NCI-H748 (cell line): ENCODE data around the gene NTHL1.

ENCODE experiments used
- DNase-seq: peaks from one replicate; lab custom pipeline; 2025; ENCODE audit not compliant: unreplicated experiment; lab: John Stamatoyannopoulos, UW

NTHL1 gene

GRCh38 chr16:2031081-2031577, 16.5 kb downstream of the NTHL1 start:
- no peak for DNase-seq

GRCh38 chr16:2030036-2030435, 17.6 kb downstream of the NTHL1 start:
- no peak for DNase-seq

- no peak for DNase-seq
Observed at GRCh38 chr16:2029350-2029749, 18.3 kb downstream of the NTHL1 start.

- no peak for DNase-seq
Observed at GRCh38 chr16:2028620-2029220, 18.9 kb downstream of the NTHL1 start.

- no peak for DNase-seq
Observed at GRCh38 chr16:2028146-2028545, 19.5 kb downstream of the NTHL1 start.

GRCh38 chr16:2027024-2028010, 20.3 kb downstream of the NTHL1 start:
- peak; percentile 42 for DNase-seq

GRCh38 chr16:2026461-2027023, 21.1 kb downstream of the NTHL1 start, which contains the start of gene NHERF2:
TSS of gene NHERF2 (plus strand) at chr16:2026902. CDS start at chr16:2027006, 104 bp downstream.
- DNase-seq: peak; percentile 42

GRCh38 chr16:2025878-2026460, 21.7 kb downstream of the NTHL1 start:
- DNase-seq: no peak

- no peak for DNase-seq
Observed at GRCh38 chr16:2025251-2025650, 22.4 kb downstream of the NTHL1 start.

GRCh38 chr16:2024032-2024420, 23.6 kb downstream of the NTHL1 start:
- DNase-seq: no peak

GRCh38 chr16:2023092-2024031, 24.3 kb downstream of the NTHL1 start:
- peak; percentile 81 for DNase-seq

- no peak for DNase-seq
Observed at GRCh38 chr16:2022723-2023091, 24.9 kb downstream of the NTHL1 start.

- DNase-seq: peak; percentile 26
Observed at GRCh38 chr16:2019921-2020831, 27.5 kb downstream of the NTHL1 start.

- DNase-seq: peak; percentile 28
Observed at GRCh38 chr16:2019518-2019920, 28.1 kb downstream of the NTHL1 start, which contains the start of gene NPW. TSS of gene NPW (plus strand) at chr16:2019785.

- DNase-seq: peak; percentile 4
Observed at GRCh38 chr16:2016407-2016922, 31.2 kb downstream of the NTHL1 start.

- DNase-seq: no peak
Observed at GRCh38 chr16:2015947-2016208, 31.8 kb downstream of the NTHL1 start.

GRCh38 chr16:2015117-2015946, 32.3 kb downstream of the NTHL1 start:
- DNase-seq: no peak

GRCh38 chr16:2013527-2013926, 34.1 kb downstream of the NTHL1 start:
- no peak for DNase-seq
